HG02610 (cell line): ENCODE data around the gene SMPDL3A.
A peak's percentile ranks its signal among the peaks of the same experiment; 100 is the strongest.

ENCODE experiments used
- ATAC-seq: cut with Tn5 transposase; IDR thresholded peaks from one replicate; pipeline ENCODE4 v1.9.1; 2021; ENCODE audit warnings: mild to moderate bottlenecking, moderate library complexity; ENCODE audit not compliant: unreplicated experiment

SMPDL3A gene

DNA sequence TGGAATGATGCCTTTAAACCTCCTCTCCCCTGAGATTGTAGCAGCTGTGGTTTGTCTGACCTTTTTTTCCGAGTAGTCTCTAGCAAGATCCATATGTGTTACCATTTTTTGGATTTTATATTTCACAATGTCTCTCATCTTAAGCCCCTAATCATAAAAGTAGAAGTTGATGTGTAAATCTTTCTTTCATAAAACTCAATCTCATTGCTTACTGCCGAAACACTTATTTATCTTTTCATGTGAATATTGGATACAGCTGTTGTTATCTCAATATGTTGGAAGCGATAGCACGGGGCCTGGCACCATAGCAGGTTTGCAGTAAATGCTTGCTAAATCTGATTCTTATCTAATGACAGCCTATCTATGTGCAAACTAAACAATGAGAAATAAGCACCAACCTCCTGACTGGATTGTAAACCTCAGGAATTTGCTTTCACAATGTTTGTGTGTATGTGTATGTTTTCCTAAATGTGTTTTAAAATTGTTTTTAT, 14.2 kb downstream of the SMPDL3A start:
- ATAC-seq, result no peak

DNA sequence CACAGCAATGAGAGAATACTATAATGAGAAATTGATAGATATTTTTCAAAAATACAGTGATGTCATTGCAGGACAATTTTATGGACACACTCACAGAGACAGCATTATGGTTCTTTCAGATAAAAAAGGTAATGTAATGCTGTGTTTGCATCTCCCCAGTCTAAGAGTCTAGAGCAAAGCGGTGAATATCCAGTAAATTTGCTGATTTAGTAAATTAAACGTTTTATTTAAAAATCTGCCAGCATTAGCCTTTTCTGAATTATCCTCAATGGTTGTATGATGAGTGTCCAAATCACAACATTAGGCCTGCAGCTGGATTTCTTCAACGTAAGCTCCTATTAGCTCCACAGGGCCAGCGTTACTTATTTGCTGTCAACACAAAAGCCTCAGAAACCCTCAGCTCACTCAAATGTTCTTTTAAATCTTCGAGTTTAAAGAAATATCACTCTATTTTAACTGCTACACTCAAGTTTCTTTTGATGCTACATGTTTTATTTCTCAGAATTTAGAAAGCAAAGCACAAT, 16.0 kb downstream of the SMPDL3A start:
- no peak for ATAC-seq

DNA sequence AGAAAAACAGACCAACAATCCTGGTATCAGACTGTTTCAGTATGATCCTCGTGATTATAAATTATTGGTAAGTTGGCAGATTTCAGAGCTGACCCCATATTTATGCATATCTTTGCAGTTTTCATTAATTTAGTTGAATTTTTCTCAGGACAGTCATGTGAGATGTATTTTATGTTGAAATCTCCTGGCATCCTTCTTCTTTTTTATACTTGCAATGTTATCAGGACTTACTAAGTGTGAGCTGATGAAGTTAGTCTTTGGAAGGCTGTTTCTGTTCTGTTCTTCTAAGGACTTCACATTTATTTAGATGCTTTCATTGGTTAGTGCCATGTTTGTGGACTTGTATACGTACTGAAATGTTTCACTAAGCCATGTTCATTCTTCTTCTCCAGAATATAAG, 17.2 kb downstream of the SMPDL3A start:
- ATAC-seq, result no peak

DNA sequence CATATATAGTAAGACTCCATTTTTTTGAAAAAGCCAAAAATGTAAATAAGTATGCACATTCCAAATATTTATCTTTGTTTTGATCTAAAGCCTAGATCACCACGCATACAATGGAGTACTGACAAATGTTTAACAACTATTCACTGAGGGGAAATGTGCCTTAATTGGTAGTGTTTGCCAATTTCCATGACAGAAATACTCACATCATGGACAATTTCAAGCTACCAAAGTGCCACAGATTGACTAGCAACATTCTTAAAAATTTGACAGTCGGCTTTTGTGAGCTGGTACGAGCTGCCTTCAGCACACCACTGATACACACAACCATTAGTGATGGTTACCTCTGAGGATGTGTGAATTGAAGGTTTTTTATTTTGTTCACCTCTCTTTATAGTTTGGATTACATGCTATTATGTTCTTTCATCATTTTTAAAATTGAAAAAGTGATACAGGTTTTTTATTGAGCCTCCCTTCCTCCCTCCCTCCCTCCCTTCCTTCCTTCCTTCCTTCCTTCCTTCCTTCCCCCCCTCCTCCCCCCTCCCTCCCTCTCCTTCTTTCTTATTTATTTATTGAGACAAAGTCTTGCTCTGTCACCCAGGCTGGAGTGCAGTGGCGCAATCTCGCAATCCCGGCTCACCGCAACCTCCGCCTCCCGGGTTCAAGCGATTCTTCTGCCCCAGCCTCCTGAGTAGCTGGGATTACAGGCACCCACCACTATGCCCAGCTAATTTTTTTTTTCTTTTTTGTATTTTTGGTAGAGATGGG, 19.2 kb downstream of the SMPDL3A start:
- ATAC-seq, result no peak

DNA sequence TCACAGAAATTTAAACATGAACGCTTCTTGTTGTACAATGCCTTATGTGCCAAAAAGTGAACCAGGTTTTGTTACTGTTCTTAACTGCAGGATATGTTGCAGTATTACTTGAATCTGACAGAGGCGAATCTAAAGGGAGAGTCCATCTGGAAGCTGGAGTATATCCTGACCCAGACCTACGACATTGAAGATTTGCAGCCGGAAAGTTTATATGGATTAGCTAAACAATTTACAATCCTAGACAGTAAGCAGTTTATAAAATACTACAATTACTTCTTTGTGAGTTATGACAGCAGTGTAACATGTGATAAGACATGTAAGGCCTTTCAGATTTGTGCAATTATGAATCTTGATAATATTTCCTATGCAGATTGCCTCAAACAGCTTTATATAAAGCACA, 19.9 kb downstream of the SMPDL3A start:
- ATAC-seq, result no peak

DNA sequence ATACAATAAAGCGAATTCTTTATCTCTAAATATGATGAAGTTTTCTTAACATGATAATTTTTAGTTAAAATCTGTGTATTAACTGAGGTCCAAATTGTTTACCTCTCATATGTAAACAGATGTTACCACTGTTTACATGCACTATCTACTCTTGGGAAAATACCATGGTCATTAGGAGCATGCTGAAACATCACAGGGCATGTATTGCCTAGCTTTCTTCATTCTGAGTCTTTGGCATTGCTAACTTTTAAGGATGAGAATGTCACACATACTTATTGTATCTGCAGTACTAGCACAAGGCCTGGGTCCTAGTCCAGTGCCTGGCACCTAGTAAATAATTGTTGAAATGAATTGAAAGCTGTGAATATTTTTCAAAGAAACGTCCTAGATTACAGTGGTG, 20.6 kb downstream of the SMPDL3A start:
- no peak for ATAC-seq

DNA sequence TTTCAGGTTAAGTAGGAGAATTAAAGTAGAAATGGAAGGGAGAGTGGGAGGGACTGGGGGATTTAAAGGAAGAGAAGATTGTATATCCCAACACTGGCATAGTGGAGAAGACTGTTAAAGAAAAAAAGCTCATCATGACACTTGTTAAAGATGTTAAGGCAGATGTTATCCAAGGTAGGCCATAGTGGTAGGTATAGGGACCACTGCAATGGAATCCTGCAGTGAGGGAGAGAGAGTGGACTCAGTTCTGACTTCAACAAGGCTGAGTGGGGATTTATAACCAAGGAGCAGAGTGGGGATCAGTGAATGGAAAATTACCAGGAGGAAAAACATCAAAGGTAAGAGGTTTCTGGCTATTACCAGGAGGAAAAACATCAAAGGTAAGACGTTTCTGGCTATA, 21.1 kb downstream of the SMPDL3A start:
- no peak for ATAC-seq

DNA sequence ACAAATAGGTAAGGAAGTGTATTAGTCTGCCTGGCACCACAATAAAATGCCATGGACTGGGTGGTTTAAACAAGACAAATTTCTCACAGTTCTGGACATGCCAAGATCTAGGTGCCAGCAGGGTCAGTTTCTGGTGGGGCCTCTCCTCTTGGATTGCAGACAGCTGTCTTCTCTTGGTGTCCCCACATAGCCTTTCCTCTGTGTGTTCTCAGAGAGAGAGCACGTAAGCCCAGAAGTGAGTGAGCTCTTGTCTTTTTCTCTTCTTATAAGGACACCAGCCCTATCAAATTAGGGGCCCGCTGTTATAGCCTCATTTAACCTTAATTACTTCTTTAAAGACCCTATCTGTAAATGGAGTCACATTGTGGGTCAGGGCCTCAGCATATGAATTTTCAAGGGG, 28.3 kb downstream of the SMPDL3A start:
- no peak for ATAC-seq

DNA sequence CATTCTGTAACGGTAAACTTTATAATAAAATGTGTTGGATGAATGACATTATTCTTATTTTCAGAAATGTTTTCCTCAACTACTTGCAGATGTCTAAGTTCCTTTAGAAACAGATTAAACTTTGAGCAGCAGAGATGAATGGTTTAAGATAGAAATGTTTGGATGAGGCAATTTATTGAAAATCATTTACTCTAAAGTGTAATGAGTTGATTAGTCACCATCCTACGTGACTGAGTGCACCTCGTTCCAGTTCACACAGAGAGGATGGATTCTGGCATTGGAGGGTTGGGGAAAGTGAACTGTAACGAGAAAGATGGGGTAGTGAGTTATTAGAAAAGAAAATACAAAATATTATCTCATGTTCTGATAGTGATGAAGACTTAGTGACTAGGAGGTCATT, 28.7 kb downstream of the SMPDL3A start:
- no peak for ATAC-seq

DNA sequence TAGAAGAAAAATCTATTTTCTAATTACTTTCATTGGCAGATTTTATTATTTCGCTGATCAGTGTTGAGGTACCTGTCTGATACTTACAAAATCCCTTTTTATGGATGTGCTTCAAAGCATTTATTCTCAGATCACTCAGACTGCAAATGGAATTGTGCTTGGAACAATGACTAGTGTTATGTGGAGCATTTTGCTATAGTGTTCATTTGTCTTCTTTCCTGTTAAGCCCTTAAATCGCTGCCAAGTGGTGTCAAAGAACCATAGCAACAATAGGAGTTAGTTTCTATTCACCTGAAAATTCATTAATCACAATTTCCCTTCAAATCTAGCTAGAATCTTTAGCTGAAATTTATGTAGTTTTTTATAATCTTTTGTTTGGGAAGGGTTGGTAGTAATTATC, 29.8 kb downstream of the SMPDL3A start:
- ATAC-seq, result no peak

DNA sequence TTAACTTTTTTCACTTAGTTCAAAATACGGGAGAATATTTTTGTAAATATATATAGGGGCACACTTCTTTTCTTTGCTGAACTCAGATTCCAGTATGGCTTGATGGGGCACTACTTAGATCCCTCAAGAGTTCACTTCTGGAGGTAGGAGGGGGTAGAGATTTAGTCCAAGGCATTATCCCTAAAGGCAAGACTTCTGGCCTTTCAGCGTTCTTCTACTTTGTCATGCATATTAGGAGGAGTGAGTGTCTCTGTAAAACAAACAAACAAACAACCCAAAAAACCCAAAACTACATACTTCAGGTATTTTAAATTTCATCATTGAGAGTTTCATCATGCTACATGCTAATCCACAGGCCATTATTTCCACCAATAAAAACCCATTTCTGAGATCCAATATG, 32.0 kb downstream of the SMPDL3A start:
- ATAC-seq, result no peak

DNA sequence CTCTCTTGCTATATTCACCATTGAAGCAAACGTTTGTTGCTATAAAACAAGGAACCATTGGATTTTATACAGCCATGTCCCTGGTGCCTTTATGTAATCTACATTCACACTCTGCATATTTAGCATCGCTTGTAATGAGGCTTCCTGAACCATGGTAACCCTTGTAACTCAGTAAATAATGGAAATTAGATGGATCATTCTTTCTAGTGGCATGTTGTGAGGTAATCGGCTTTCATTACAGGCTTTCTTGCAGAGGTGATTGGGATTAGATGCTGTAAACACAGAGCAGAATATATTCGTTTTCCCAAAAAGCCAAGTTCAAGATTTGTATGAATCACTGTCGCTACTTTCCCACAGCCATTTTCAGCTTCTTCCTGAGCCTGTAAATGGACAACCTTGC, 36.1 kb downstream of the SMPDL3A start:
- no peak for ATAC-seq

DNA sequence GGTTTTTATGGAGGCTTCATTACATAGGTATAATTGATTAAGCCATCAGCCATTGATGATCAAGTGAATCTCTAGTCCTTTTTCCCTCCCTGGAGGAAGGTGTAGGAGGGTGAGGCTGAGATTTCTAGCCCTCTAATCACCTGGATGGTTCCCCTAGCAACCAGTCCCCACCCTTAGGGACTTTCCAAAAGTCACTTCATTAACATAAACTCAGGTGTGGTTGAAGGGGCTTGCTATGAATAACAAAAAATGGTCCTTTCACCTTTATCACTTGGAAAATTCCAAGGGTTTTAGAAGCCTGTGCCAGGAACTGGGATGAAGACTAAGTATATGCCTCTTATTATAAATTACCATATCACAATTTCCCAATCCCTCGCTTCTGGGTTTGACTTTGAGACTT, 40.4 kb downstream of the SMPDL3A start:
- no peak for ATAC-seq

DNA sequence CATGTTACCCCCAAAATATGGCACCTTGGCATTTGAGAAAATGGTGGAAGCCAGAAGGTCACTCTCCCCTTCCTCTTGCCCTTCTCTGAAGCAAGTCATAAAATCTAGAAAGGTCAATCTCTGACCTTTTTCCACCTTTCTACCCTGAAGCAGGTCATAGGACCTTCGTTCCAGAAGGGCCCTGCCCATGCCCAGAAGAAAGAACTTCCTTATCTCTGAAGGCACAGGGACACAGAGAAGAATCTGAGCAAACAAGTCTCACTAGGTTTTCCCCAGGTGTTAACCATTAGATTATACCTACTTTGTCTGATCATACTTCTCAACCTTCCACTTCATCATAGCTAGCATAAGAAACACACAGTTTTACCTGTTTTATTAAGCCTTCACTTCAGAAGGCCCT, 42.5 kb downstream of the SMPDL3A start:
- no peak for ATAC-seq

DNA sequence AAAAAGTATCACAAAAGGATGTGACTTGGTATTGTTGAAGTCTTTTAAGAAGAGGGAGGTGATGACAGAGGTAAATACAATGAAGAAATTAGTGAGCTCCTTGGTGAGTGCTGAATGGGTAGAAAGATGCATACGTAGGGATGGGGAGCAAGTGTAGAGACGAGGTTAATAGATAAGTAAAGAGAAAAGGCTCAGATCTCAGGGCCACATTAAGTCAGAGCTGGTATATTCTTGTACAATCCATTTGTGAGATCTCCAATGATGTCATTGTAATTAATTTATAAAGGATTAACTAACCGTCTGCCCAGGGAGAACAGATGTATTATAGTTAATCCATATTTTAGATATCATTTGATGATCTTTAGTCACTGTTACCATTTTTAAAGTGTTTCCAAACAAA, 43.4 kb downstream of the SMPDL3A start:
- no peak for ATAC-seq

DNA sequence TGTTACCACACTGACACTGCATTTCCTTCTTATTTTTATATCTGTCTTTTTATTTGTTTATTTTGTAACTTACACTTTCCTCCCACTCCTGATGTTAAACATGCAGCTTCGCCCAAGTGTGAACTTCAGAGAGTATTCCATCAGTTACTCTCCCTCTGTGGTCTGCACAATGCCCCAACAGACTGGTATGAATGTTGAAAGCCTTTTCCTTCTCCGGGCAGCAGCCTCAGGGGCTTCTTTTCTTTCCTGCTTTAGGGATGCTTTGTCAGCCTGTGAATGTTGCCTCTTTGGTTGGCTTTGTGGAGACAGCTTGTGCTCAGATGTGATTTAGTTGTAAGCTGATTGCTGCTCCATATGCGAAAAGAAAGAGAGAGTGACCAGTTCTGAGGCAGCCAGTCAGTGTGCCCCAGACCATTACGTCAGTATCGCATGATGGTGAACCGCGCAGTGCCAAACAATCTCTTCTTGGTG, 44.0 kb downstream of the SMPDL3A start:
- ATAC-seq, result no peak

DNA sequence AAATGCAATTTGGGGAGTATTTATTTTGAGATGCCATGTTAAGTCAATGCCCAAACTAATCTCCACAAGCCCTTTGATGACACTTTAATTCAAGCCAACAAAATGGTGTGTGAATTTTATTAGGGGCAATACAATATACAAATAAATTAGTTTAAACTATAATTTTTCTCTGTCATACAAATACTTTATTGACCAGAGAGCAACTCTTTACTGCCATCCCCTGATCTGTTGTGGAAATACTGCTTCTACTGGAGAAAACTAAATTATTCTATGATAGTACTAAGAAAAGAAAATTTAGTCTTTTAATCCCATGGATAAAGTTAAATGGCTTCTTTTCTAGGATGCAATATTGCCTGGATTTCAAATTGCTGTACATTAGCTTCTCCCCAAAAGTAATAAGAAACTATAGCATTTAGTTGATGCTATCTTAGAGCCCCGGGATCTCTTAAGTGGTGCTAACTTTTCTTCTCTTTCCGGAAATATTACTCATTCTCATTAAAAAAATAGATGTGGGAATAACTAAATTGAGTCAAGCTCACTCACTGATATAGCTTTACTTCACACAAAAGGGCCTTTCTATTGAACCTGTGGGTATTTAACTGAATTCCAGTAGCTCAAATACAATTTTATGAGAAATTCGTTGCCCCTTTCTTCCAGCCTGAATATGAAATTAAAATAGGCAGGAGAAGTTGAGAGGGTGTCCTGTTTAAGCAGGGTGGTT, 49.2 kb downstream of the SMPDL3A start:
- no peak for ATAC-seq

DNA sequence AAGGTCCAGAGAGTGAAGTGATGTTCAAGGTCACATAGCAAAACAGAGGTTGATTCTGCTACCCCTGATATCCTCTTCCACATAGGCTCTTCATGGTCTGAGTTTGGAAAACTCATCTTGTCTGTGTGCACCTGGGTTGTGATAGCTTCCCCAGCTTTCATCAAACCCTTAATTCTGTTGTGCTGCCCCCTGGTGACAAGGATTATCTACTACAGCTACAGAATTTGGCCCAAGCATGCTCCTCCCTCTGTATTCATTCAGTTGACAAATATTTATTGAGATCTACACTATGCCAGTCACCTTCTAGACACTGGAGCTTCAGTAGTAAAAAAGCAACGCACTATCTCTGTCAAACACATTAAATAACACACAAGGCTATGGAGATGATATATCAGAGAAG, 50.4 kb downstream of the SMPDL3A start:
- ATAC-seq, result peak; percentile 85

DNA sequence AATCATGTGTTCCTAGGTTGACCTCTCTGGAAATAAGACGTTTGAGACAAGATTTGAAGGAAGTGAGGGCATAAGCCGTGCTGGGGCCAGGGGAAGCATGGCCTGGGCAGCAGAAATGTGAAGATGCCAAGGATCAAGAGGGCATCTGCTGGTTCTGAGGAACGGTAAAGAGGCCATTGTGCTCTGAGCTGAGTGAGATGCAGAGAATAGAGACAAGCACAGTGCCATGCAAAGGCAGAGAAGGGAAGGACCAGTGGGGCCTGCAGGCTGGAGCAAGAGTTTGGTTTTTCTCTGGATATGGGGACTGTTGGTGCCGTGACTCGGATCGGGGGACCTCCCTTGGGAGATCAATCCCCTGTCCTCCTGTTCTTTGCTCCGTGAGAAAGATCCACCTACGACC, 50.8 kb downstream of the SMPDL3A start:
- ATAC-seq, result no peak

DNA sequence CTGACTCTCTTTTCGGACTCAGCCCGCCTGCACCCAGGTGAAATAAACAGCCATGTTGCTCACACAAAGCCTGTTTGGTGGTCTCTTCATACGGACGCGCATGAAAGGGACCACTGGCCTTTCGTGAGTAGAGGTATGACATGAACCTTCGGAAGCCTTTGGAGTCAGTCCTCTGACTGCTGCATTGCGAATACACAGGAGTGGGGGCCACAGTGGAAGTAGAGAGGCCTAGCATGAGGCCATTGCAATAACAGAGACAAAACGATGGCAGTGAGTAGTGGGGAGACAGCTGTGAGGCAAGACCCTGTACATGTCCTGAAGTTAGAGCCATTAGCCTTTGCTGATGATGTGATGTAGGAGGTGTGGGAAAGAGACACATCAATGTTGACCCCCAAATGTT, 56.4 kb downstream of the SMPDL3A start:
- ATAC-seq, result no peak

DNA sequence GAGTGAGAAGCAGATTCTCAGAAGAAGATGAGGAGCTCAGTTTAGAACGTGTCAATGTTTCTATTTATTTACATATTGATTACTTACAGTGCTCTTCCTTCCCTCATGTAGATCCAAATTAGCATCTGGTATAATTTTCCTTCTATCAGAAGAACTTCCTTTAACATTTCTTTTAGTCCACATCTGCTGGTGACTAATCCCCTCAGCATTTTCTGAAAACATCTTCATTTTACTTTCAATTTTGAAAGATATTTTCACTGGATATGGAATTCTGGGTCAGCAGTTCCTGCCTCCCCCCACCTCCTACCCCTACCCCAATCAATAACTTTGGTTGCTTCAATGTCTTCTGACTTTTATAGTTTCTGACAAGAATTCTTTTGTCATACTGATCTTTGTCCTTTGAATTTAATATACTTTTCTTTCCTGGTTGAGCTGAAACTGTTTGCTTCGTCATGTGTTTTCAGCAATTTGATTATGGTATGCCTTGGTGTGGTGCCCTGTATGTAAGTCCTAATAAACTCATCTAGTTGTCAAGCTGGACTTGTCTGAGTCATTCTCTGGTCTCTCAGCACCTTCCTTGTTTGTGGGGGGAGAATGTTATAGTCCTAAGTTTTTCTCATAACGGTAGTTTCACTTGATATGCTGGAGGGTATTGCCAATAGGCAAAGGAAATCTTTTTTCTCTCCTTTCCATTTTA, 57.0 kb downstream of the SMPDL3A start:
- no peak for ATAC-seq
